Left renal cortex interstitium (tissue), 4 donors: Measurements from ENCODE around the gene GABARAPL2. TPM values are rescaled to one million over a fixed set of nuclear protein-coding genes. Genes with fewer than 3 reads are reported as not detected.
A peak's percentile ranks its signal among the peaks of the same experiment; 100 is the strongest.

Experiments
- DNase-seq, 4 donors: peaks; one replicate each; pipeline ENCODE4 v3.0.0-alpha.2; 2013; ENCODE audit warnings: low read depth in 4 of 4, low spot score in 2 of 4, missing footprints in 1 of 4
- polyA plus RNA-seq, 4 donors: library from polyadenylated mRNA; unstranded; fragments of 120-200 nt; gene quantifications; one replicate each; pipeline ENCODE4 v1.2.1, GENCODE V29; 2013; ENCODE audit not compliant: insufficient read length in 4 of 4

The GABARAPL2 gene
- polyA plus RNA-seq, 4 donors = 159 to 200 (median 176) TPM

GRCh38 chr16:75550211-75550662, 15.9 kb upstream of the GABARAPL2 start:
- no peak for DNase-seq

GRCh38 chr16:75552951-75553350, 13.2 kb upstream of the GABARAPL2 start:
- no peak for DNase-seq

GRCh38 chr16:75555213-75555706, 10.9 kb upstream of the GABARAPL2 start:
- peak; percentile 56 to 86 (median 70) for DNase-seq

GRCh38 chr16:75555707-75556430, 10.3 kb upstream of the GABARAPL2 start, which contains the start of gene TMEM231:
TMEM231 (minus strand) TSS chr16:75556252; CDS start chr16:75556209, 43 bp downstream.
- peak; percentile 76 to 92 (median 82) for DNase-seq

- peak in 1 of 4 donors; percentile 80 for DNase-seq
These were observed 9.7 kb upstream of the GABARAPL2 start for GRCh38 chr16:75556431-75556950.

- no peak for DNase-seq
These were observed 7.3 kb upstream of the GABARAPL2 start for GRCh38 chr16:75558846-75559401.

GRCh38 chr16:75559564-75560372, 6.4 kb upstream of the GABARAPL2 start:
- DNase-seq = no peak

- DNase-seq = no peak
These were observed 539 bp upstream of the GABARAPL2 start for GRCh38 chr16:75565640-75566039.

- no peak for DNase-seq
These were observed 628 bp downstream of the GABARAPL2 start for GRCh38 chr16:75566758-75567255.

- no peak for DNase-seq
These were observed 1.7 kb downstream of the GABARAPL2 start for GRCh38 chr16:75567911-75568310.

- no peak for DNase-seq
These were observed 4.4 kb downstream of the GABARAPL2 start for GRCh38 chr16:75570396-75571065.

GRCh38 chr16:75572864-75573542, 6.8 kb downstream of the GABARAPL2 start:
- DNase-seq = no peak

- DNase-seq = no peak
These were observed 7.8 kb downstream of the GABARAPL2 start for GRCh38 chr16:75573955-75574354.

- DNase-seq = no peak
These were observed 9.8 kb downstream of the GABARAPL2 start for GRCh38 chr16:75575958-75576357.

- no peak for DNase-seq
These were observed 10.2 kb downstream of the GABARAPL2 start for GRCh38 chr16:75576384-75576811.

- DNase-seq = no peak
These were observed 12.0 kb downstream of the GABARAPL2 start for GRCh38 chr16:75578212-75578611.

GRCh38 chr16:75578725-75579124, 12.5 kb downstream of the GABARAPL2 start:
- no peak for DNase-seq

- no peak for DNase-seq
These were observed 13.2 kb downstream of the GABARAPL2 start for GRCh38 chr16:75579281-75579834.

GRCh38 chr16:75584108-75584507, 17.9 kb downstream of the GABARAPL2 start:
- DNase-seq = no peak
